Endothelial cell of umbilical vein (primary cell): ENCODE data around the gene ATP2B2. TPM values are rescaled to one million over a fixed set of nuclear protein-coding genes. Genes with fewer than 3 reads are reported as not detected.

Experiments
- BruUV-seq: library from RNA; stranded (reverse); fragments of 400-500 nt; replicated peaks from 2 replicates; lab custom pipeline; 2021; lab: Mats Ljungman, UMichigan
- CTCF ChIA-PET: fragments of 300-600, 350-600 bp; sonication (Branson Sonifier 250); formaldehyde crosslinking; loops from one replicate; lab custom pipeline; 2021; ENCODE audit warnings: antibody characterized with exemption, inconsistent platforms; lab: Charles Lee
- POLR2A ChIA-PET: fragments of 300-600, 350-600 bp; sonication (Branson Sonifier 250); formaldehyde crosslinking; loops from one replicate; lab custom pipeline; 2021; ENCODE audit warnings: antibody characterized with exemption, inconsistent platforms; lab: Charles Lee
- DNase-seq: peaks from one replicate; pipeline ENCODE4 v3.0.0-alpha.2; 2011; ENCODE audit warnings: low read depth, low spot score
- FAIRE-seq: peaks from 2 replicates; lab custom pipeline; 2011; peaks lifted over from hg19 to GRCh38; lab: Jason Lieb, UNC
- H2AFZ ChIP-seq: 2 replicates; pipeline ENCODE4 v1.6.0; 2012; ENCODE audit warnings: low read depth, low read length, control low read depth, inconsistent platforms
- H3K27ac ChIP-seq: 2 replicates; pipeline ENCODE4 v1.5.1; 2011; ENCODE audit warnings: low read depth, mild to moderate bottlenecking, control low read depth, low read length, moderate library complexity; ENCODE audit not compliant: insufficient read depth
- H3K27me3 ChIP-seq, 2 experiments: 2 replicates each; pipeline versions ENCODE4 v1.6.0 to v1.6.1; 2011; ENCODE audit warnings: low read length in 2 of 2, mixed read lengths in 1 of 2; ENCODE audit not compliant: control insufficient read depth in 2 of 2, insufficient read depth in 2 of 2
- H3K36me3 ChIP-seq, 2 experiments: 2 replicates in 1 of 2; 3 replicates in 1 of 2; pipeline ENCODE4 v1.5.1; 2011; ENCODE audit warnings: low read length in 2 of 2, mild to moderate bottlenecking in 1 of 2, moderate library complexity in 1 of 2; ENCODE audit not compliant: control insufficient read depth in 2 of 2, insufficient read depth in 2 of 2; ENCODE audit errors: extremely low read depth in 1 of 2
- H3K4me1 ChIP-seq: 3 replicates; pipeline ENCODE4 v1.5.1; 2011; ENCODE audit warnings: mild to moderate bottlenecking, low read length; ENCODE audit not compliant: control insufficient read depth, insufficient read depth; ENCODE audit errors: extremely low read depth
- H3K4me2 ChIP-seq: 2 replicates; pipeline ENCODE4 v1.6.1; 2011; ENCODE audit warnings: low read length, control low read depth, mixed read lengths; ENCODE audit not compliant: insufficient read depth
- H3K4me3 ChIP-seq, 3 experiments: fragments of 200-600 bp in 1 of 3; sonication (generic), shearing (Covaris generic) in 1 of 3; replicated peaks in 1 of 3; 2 replicates each; pipeline ENCODE4 v1.5.1; 2011 to 2016; ENCODE audit warnings: control low read depth in 3 of 3, low read length in 3 of 3, mild to moderate bottlenecking in 2 of 3, inconsistent platforms in 1 of 3, low read depth in 1 of 3, moderate library complexity in 1 of 3; ENCODE audit not compliant: insufficient read depth in 1 of 3
- H3K79me2 ChIP-seq: 2 replicates; pipeline ENCODE4 v1.6.0; 2012; ENCODE audit warnings: low read length, inconsistent platforms; ENCODE audit not compliant: control insufficient read depth, insufficient read depth
- H3K9ac ChIP-seq: replicated peaks from 2 replicates; pipeline ENCODE3; 2011; ENCODE audit warnings: low read length, control low read depth; ENCODE audit not compliant: insufficient read depth; ENCODE audit errors: extremely low read depth
- H3K9me1 ChIP-seq: replicated peaks from 3 replicates; pipeline ENCODE4 v1.6.0; 2011; ENCODE audit warnings: mild to moderate bottlenecking, low read length; ENCODE audit not compliant: control insufficient read depth, insufficient read depth; ENCODE audit errors: extremely low read depth
- H3K9me3 ChIP-seq: replicated peaks from 2 replicates; pipeline ENCODE4 v1.5.1; 2012; ENCODE audit warnings: low read length, inconsistent platforms; ENCODE audit not compliant: control insufficient read depth, insufficient read depth
- H4K20me1 ChIP-seq: replicated peaks from 2 replicates; pipeline ENCODE3; 2011; ENCODE audit warnings: mild to moderate bottlenecking, low read length; ENCODE audit not compliant: control insufficient read depth, insufficient read depth; ENCODE audit errors: extremely low read depth
- CTCF ChIP-seq, 2 donors: IDR thresholded peaks; 1 replicate in 1 of 2; 2 replicates in 1 of 2; pipeline ENCODE4 v1.5.1; 2011; ENCODE audit warnings: low read length in 2 of 2, mild to moderate bottlenecking in 2 of 2, moderate library complexity in 2 of 2, control low read depth in 1 of 2, inconsistent platforms in 1 of 2, low read depth in 1 of 2; ENCODE audit not compliant: insufficient read depth in 1 of 2; ENCODE audit errors: extremely low read depth in 1 of 2
- EZH2 ChIP-seq: IDR thresholded peaks from 2 replicates; pipeline ENCODE4 v1.6.1; 2012; ENCODE audit warnings: borderline replicate concordance, low read depth, mild to moderate bottlenecking, moderate library complexity, low read length, inconsistent platforms; ENCODE audit not compliant: severe bottlenecking
- FOS ChIP-seq: IDR thresholded peaks from 2 replicates; pipeline ENCODE4 v1.6.1; 2011; ENCODE audit warnings: mild to moderate bottlenecking, low read length, moderate library complexity, borderline replicate concordance; ENCODE audit not compliant: insufficient read depth
- GATA2 ChIP-seq: IDR thresholded peaks from 2 replicates; pipeline ENCODE4 v1.7.0; 2011; ENCODE audit warnings: low read depth, mild to moderate bottlenecking, moderate library complexity, mixed read lengths, low read length; ENCODE audit not compliant: insufficient read length, insufficient read depth
- MAX ChIP-seq: IDR thresholded peaks from 2 replicates; pipeline ENCODE4 v1.6.1; 2011; ENCODE audit not compliant: insufficient read depth, insufficient read length
- MYC ChIP-seq: IDR thresholded peaks from one replicate; pipeline ENCODE4 v1.6.1; 2011; ENCODE audit warnings: mild to moderate bottlenecking, low read depth, low read length
- POLR2A ChIP-seq: IDR thresholded peaks from 2 replicates; pipeline ENCODE4 v1.6.1; 2012; ENCODE audit warnings: low read depth, mild to moderate bottlenecking, control low read depth, low read length
- POLR2AphosphoS5 ChIP-seq: IDR thresholded peaks from 2 replicates; pipeline ENCODE4 v1.6.1; 2012; ENCODE audit warnings: low read depth, mild to moderate bottlenecking, control low read depth, low read length, moderate library complexity; ENCODE audit not compliant: insufficient read depth
- dilution Hi-C: fragments of 300-500 bp; cut with MboI; formaldehyde crosslinking; loops from one replicate; pipeline ENCODE4 v1.15.0; 2019; ENCODE audit warnings: low sequenced_read_pairs; ENCODE audit not compliant: extremely low pct_ligation_motif_present
- intact Hi-C: fragments of 100-400 bp; cut with micrococcal nuclease; formaldehyde crosslinking; loops from one replicate; pipeline ENCODE4 v1.10.0; 2022
- polyA plus RNA-seq, 4 experiments: library from polyadenylated mRNA; depleted of rRNA in 3 of 4; stranded (reverse) in 3 of 4; unstranded in 1 of 4; fragments of >200 nt; gene quantifications; 2 replicates each; pipeline versions ENCODE4 v1.2.1 to v1.2.3, GENCODE V29; 2011 to 2012; ENCODE audit warnings: missing spikeins in 1 of 4
- total RNA-seq: library from RNA; stranded (reverse); gene quantifications from 2 replicates; pipeline ENCODE4 v1.2.3, GENCODE V29; 2021

The ATP2B2 gene
- total and polyA plus RNA-seq, 2 donors (not counting 3 experiments of a cell fraction or from before 2014, with no cell fraction given) = not detected

- Histone ChIP-seq H3K4me3 (no peak overlapping the region), H3K4me1 (no peaks in the 10 kb centered on the region), H3K9me1 (no peaks in the 10 kb centered on the region), H3K27me3 (no peaks in the 10 kb centered on the region), H3K27ac (no peak overlapping the region), H3K36me3 (no peaks in the 10 kb centered on the region), H3K9me3 (no peaks in the 10 kb centered on the region), H2AFZ (no peak overlapping the region), H3K79me2 (no peaks in the 10 kb centered on the region), H3K9ac (no peak overlapping the region), H4K20me1 (no peaks in the 10 kb centered on the region), H3K4me2 (no peak overlapping the region)
- POLR2A ChIA-PET = no interaction called here
- dilution Hi-C loops = no loop called here
- no peak for TF ChIP-seq CTCF (IDR thresholded peaks at IDR 0.05; ENCODE audit: extremely low read depth in 1 of 2, insufficient read depth in 1 of 2, low read depth in 1 of 2, low read length in 2 of 2)
- TF ChIP-seq POLR2A = no peak
- no peak for TF ChIP-seq MAX
- TF ChIP-seq EZH2 = no peak
- no peak for TF ChIP-seq MYC
- no peak for TF ChIP-seq GATA2
- TF ChIP-seq FOS = no peak
- TF ChIP-seq POLR2AphosphoS5 = no peak
- CTCF ChIA-PET = no interaction called here
- DNase-seq (no peak), FAIRE-seq (no peak)
- BruUV-seq = no TSS peak
- intact Hi-C loops = no loop called here
Observed at GRCh38 chr3:10289077-10289476, 216.3 kb downstream of the ATP2B2 start.
